ENCODE measurements around the gene DKC1.
"Not testable (repeated sequence)": the region's sequence is repeated elsewhere in the genome, so short reads cannot be mapped to it uniquely, and the experiment has no call there.

The DKC1 gene

DNA sequence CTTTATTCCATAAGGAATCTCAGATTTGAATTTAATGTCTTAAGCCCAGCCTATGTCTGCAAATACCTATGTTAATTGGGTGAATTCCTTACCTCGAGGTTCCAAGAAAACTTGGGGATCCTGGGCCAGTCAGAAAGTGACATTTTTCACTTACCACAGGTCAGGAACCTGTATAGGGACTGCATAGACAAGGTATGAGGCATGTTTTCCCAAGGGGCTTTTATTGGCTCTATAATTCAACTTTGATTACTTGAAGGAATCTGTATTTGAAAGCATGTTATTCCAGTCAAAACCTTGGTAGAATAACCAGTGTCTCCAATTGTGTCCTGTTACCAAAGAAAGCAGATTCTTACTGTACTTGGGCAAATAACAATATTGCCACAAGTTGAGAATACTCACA is 51.1 kb downstream of the DKC1 start:
- Histone ChIP-seq H3K4me3 (replicated peaks; ENCODE audit: insufficient read depth, low read length) (no peak overlapping the region), H3K27ac (replicated peaks) (no peak overlapping the region), H3K27me3 (ENCODE audit: insufficient read depth, poor library complexity, severe bottlenecking) (no peaks in the 10 kb centered on the region)
- no peak for DNase-seq (ENCODE audit: low read depth in 1 of 2, low spot score in 1 of 2)
- TF ChIP-seq GABPA (IDR thresholded peaks at IDR 0.05; ENCODE audit: low read depth) (no peak), POLR2AphosphoS5 (IDR thresholded peaks at IDR 0.05; ENCODE audit: low read depth) (no peak)
- TF ChIP-seq, protein P1, sequence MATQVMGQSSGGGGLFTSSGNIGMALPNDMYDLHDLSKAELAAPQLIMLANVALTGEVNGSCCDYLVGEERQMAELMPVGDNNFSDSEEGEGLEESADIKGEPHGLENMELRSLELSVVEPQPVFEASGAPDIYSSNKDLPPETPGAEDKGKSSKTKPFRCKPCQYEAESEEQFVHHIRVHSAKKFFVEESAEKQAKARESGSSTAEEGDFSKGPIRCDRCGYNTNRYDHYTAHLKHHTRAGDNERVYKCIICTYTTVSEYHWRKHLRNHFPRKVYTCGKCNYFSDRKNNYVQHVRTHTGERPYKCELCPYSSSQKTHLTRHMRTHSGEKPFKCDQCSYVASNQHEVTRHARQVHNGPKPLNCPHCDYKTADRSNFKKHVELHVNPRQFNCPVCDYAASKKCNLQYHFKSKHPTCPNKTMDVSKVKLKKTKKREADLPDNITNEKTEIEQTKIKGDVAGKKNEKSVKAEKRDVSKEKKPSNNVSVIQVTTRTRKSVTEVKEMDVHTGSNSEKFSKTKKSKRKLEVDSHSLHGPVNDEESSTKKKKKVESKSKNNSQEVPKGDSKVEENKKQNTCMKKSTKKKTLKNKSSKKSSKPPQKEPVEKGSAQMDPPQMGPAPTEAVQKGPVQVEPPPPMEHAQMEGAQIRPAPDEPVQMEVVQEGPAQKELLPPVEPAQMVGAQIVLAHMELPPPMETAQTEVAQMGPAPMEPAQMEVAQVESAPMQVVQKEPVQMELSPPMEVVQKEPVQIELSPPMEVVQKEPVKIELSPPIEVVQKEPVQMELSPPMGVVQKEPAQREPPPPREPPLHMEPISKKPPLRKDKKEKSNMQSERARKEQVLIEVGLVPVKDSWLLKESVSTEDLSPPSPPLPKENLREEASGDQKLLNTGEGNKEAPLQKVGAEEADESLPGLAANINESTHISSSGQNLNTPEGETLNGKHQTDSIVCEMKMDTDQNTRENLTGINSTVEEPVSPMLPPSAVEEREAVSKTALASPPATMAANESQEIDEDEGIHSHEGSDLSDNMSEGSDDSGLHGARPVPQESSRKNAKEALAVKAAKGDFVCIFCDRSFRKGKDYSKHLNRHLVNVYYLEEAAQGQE (IDR thresholded peaks at IDR 0.05; ENCODE audit: insufficient replicate concordance, low read depth): no peak

DNA sequence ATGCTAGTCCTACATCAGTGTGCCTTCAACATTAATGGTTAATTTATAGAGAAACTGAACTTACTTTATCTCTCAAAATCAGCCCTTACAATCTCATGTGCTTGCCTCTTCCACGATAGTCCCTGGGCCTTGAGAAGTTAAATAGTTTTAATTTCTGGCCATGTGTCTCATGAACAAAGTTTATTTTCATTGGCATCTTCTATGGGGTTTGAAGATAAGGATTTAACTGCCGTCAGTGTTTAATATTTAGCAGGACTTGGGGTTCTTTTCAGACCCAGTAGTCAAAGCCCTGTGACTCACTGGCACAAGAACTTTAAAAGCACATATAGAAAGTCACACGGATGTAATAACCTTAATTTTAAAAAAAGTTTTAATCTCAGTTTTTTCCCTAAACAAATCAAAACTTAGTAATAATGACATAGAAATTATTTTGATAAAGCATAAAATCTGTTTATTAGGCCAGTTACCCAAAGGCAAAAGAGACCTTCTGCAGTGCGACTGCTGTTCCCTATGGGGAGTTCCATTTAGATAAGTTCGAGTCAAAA is 52.7 kb downstream of the DKC1 start:
- DNase-seq (ENCODE audit: low read depth in 1 of 2, low spot score in 1 of 2): no peak
- TF ChIP-seq, protein P1 (IDR thresholded peaks at IDR 0.05; ENCODE audit: insufficient replicate concordance, low read depth): no peak
- TF ChIP-seq, protein P2, sequence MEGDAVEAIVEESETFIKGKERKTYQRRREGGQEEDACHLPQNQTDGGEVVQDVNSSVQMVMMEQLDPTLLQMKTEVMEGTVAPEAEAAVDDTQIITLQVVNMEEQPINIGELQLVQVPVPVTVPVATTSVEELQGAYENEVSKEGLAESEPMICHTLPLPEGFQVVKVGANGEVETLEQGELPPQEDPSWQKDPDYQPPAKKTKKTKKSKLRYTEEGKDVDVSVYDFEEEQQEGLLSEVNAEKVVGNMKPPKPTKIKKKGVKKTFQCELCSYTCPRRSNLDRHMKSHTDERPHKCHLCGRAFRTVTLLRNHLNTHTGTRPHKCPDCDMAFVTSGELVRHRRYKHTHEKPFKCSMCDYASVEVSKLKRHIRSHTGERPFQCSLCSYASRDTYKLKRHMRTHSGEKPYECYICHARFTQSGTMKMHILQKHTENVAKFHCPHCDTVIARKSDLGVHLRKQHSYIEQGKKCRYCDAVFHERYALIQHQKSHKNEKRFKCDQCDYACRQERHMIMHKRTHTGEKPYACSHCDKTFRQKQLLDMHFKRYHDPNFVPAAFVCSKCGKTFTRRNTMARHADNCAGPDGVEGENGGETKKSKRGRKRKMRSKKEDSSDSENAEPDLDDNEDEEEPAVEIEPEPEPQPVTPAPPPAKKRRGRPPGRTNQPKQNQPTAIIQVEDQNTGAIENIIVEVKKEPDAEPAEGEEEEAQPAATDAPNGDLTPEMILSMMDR (IDR thresholded peaks at IDR 0.05; ENCODE audit: insufficient read depth, low read length): no peak
- TF ChIP-seq SPI1 (IDR thresholded peaks at IDR 0.05; ENCODE audit: borderline replicate concordance, low read depth) (no peak), POLR2AphosphoS5 (IDR thresholded peaks at IDR 0.05; ENCODE audit: low read depth) (no peak), GABPA (IDR thresholded peaks at IDR 0.05; ENCODE audit: low read depth) (no peak)
- H3K4me3 ChIP-seq (replicated peaks; ENCODE audit: insufficient read depth, low read length): no peak overlapping the region

DNA sequence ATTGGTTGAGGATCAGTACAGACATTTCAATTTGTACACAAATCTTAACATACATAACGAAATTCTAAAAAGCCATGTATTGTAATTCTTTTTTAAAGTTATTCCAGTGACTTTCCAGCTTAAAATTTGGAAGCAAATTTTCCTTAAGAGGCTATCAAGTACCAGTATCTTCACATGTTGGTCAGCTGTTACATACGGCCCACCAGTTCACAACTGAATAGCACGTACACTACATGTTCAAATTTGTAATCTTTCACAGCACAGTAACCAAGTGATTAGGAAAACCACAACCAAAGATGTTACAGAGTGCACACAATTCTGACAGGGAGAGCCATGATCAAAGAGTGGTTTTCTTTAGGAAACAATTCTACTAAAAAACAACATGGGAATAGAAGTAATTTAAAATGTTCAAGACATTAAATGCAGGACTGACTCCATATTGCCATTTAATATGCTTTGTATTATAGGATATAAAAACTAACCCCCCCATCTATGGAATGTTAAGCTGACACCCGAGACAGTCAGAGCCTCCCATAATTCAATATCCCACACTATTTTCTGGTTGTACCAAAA is 53.7 kb downstream of the DKC1 start:
- not testable (repeated sequence) for H3K4me3 ChIP-seq (replicated peaks; ENCODE audit: insufficient read depth, low read length); H3K27me3 ChIP-seq (ENCODE audit: insufficient read depth, poor library complexity, severe bottlenecking); DNase-seq (ENCODE audit: low read depth in 1 of 2, low spot score in 1 of 2); H3K27ac ChIP-seq (replicated peaks)

More for the DNA sequence above, 52.7 kb downstream of the DKC1 start:
- Histone ChIP-seq H3K27me3 (ENCODE audit: insufficient read depth, poor library complexity, severe bottlenecking) (no peaks in the 10 kb centered on the region), H3K27ac (replicated peaks) (no peak overlapping the region)

DNA sequence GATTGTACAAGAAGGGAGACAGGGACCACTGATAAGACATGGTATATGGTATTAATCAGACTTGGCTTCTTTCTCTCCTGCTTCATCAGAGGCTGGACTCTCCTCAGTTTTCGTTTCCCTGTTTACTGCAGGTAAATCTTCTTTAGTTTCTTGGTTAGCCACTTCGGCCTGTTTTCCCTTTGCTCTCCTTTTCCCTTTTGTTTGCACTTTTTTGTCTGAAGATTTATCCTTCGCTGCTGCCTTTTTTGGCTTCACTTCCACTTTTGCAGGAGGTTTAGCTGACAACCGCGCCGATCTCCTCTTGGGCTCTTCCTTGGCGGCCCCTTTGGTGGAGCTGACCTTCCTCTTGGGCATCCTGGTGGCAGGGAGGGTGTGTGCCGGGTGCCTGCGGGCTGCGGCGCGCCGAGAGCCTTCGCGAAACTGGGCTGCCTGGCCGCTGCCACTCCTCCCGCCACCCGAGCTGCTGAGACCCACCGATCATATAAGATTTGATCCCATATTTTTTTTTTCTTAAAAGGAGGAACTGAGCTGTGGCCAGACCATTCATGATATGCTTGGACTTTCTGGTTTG is 54.5 kb downstream of the DKC1 start:
- not testable (repeated sequence) for DNase-seq (ENCODE audit: low read depth in 1 of 2, low spot score in 1 of 2); H3K27ac ChIP-seq (replicated peaks); H3K27me3 ChIP-seq (ENCODE audit: insufficient read depth, poor library complexity, severe bottlenecking); H3K4me3 ChIP-seq (replicated peaks; ENCODE audit: insufficient read depth, low read length)

DNA sequence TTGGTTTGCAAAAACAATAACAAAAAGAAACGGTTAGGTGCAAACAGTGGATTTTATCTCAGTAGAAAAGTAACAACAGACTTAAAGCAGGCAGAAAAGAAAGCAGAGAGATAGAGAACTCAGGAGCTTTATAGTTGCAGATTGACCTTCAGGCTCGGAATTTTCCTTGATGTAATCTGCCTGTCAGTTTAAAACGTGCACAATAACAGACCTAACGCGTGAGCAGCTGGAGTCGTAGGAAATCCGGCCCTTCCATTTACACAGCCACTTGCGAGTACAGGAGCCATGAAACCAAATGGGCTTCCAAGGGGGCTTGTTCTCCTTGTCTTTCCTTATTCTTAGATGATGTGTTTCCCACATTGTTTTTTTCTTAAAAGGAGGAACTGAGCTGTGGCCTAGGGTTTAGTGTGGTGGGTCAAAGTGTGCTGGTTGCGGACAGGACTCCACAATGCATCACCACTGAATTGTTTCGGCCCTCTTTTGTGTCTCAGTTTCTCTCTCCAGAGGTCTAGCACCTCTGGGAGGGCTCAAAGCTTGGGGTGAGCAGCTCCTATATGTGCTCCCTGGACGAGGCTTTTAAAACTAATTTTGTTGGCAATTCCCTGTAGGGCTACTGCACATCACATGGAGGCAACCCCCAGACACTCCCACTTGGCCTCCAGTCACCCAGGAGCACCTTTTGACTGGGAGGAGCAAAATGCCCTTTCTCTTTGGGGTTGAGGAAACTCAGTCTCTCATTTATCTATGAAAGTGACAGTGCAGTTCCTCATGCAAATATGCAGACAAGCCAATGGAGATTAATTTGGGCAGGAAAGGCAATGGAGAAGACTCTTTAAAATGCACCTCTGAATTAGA is 56.5 kb downstream of the DKC1 start:
- DNase-seq (ENCODE audit: low read depth in 1 of 2, low spot score in 1 of 2): no peak
- Histone ChIP-seq H3K4me3 (replicated peaks; ENCODE audit: insufficient read depth, low read length) (no peak overlapping the region), H3K27me3 (ENCODE audit: insufficient read depth, poor library complexity, severe bottlenecking) (no peaks in the 10 kb centered on the region), H3K27ac (replicated peaks) (no peak overlapping the region)
- TF ChIP-seq, protein P1 (IDR thresholded peaks at IDR 0.05; ENCODE audit: insufficient replicate concordance, low read depth): no peak
- TF ChIP-seq POLR2AphosphoS5 (IDR thresholded peaks at IDR 0.05; ENCODE audit: low read depth) (no peak), SPI1 (IDR thresholded peaks at IDR 0.05; ENCODE audit: borderline replicate concordance, low read depth) (no peak), GABPA (IDR thresholded peaks at IDR 0.05; ENCODE audit: low read depth) (no peak)
- TF ChIP-seq, protein P2 (IDR thresholded peaks at IDR 0.05; ENCODE audit: insufficient read depth, low read length): no peak

Data from HL-60 (cell line).